Heart left ventricle (tissue), 13 donors: ENCODE data around the gene CAMK2D.

Experiments
- CTCF ChIP-seq, 12 donors: fragments of 200-600 bp; sonication (generic) in 4 of 12; IDR thresholded peaks; one replicate each; pipeline versions ENCODE4 v1.5.0 to v1.8.0; 2018 to 2022; ENCODE audit warnings: antibody characterized with exemption in 12 of 12, mild to moderate bottlenecking in 5 of 12
- POLR2A ChIP-seq, 2 donors: fragments of 450-650 bp; IDR thresholded peaks; one replicate each; pipeline ENCODE4 v1.6.1; 2017; ENCODE audit warnings: antibody characterized with exemption in 2 of 2, mild to moderate bottlenecking in 2 of 2, moderate library complexity in 2 of 2
- donor health status: ischemic (EF 13 %, LVEDD 7.1; RV severe dilation, severe dysfunction).
- donor health status: DM: no; HTN: yes; CAD: no.
- donor health status: DM: no; HTN: no; CAD: no.
- donor health status: ischemic (EF 25% LVEDD 6.9; RV normal size, moderate dysfunction).
- donor health status: ischemic (EF 25% LVEDD 5.7; RV mildly dilated, moderate dysfunction).
- donor health status: ischemic (EF 35%, LVEDD 5.7; RV mildly dilated, moderate dysfunction).
- donor health status: nonischemic (EF 11% LVEDD 7.7; RV severe dilation, severe dysfunction).
- donor health status: DM: yes; HTN: yes; CAD: no.
- donor health status: PGD.
- donor health status: ischemic (EF 29% LVEDD 5.4; RV normal size, mild dysfunction).
- donor health status: nonischemic (EF 23%, LVEDD 6.1; RV moderate dilation, normal function).

- no peak for TF ChIP-seq CTCF (IDR thresholded peaks at IDR 0.05)
- no peak for TF ChIP-seq POLR2A (IDR thresholded peaks at IDR 0.05)
Observed at GRCh38 chr4:113436360-113436759, 325.2 kb downstream of the CAMK2D start.
